Uterus (tissue), 4 donors: ENCODE results near the gene LBP. TPM values are rescaled to one million over a fixed set of nuclear protein-coding genes. Genes with fewer than 3 reads are reported as not detected.

ENCODE experiments used
- DNase-seq, 2 donors: peaks; one replicate each; pipeline ENCODE4 v3.0.0-alpha.2; 2019 to 2020
- H3K27ac ChIP-seq, 2 donors: fragments of 200-600 bp; sonication (generic); 1 replicate in 1 of 2; 2 replicates in 1 of 2; pipeline ENCODE4 v1.5.1; 2016 to 2018
- H3K27me3 ChIP-seq, 2 donors: fragments of 200-600 bp; sonication (generic); one replicate each; pipeline ENCODE4 v1.5.1; 2018 to 2019; ENCODE audit warnings: control low read depth in 1 of 2
- H3K36me3 ChIP-seq, 2 donors: fragments of 200-600 bp; sonication (generic); one replicate each; pipeline ENCODE4 v1.5.1; 2019; ENCODE audit warnings: control low read depth in 1 of 2
- H3K4me1 ChIP-seq, 2 donors: fragments of 200-600 bp; sonication (generic); one replicate each; pipeline ENCODE4 v1.5.1; 2018 to 2019; ENCODE audit warnings: control low read depth in 1 of 2
- H3K4me3 ChIP-seq, 2 donors: fragments of 200-600 bp; sonication (generic); 1 replicate in 1 of 2; 2 replicates in 1 of 2; pipeline ENCODE4 v1.5.1; 2018 to 2019; ENCODE audit warnings: mild to moderate bottlenecking in 1 of 2
- H3K9me3 ChIP-seq, 2 donors: fragments of 200-600 bp; sonication (generic); one replicate each; pipeline ENCODE4 v1.5.1; 2019; ENCODE audit warnings: control low read depth in 1 of 2
- CTCF ChIP-seq, 4 experiments: fragments of 200-600 bp in 2 of 4; fragments of 450-650 bp in 2 of 4; sonication (generic) in 2 of 4; IDR thresholded peaks; one replicate each; pipeline ENCODE4 v1.5.1; 2016 to 2019; ENCODE audit warnings: antibody characterized with exemption in 4 of 4, mild to moderate bottlenecking in 2 of 4, moderate library complexity in 1 of 4
- POLR2A ChIP-seq, 2 donors: fragments of 450-650 bp; IDR thresholded peaks; one replicate each; pipeline ENCODE4 v1.6.1; 2016; ENCODE audit warnings: antibody characterized with exemption in 2 of 2, mild to moderate bottlenecking in 1 of 2, moderate library complexity in 1 of 2
- intact Hi-C: fragments of 100-400 bp; cut with DNase I; formaldehyde crosslinking; loops from one replicate; pipeline ENCODE4 v1.15.1; 2023; ENCODE audit warnings: low total_unique reads
- total RNA-seq, 4 donors: library from RNA; depleted of rRNA in 3 of 4; stranded (reverse); fragments of >200 nt in 3 of 4; gene quantifications; one replicate each; pipeline versions ENCODE4 v1.1.0 to v1.2.4, GENCODE V29; 2014 to 2023
- donor health status: DM: yes; HTN: yes; CAD: no.

Gene LBP
- total RNA-seq, 4 donors from 2014 or later = not detected

- H3K9me3 ChIP-seq = no peaks in the 10 kb centered on the region
- no peaks in the 10 kb centered on the region for H3K4me1 ChIP-seq
- H3K4me3 ChIP-seq = no peak overlapping the region
- H3K36me3 ChIP-seq = no peaks in the 10 kb centered on the region
- intact Hi-C loops = no loop called here
- TF ChIP-seq CTCF (IDR thresholded peaks at IDR 0.05) = no peak
- no peak for TF ChIP-seq POLR2A (IDR thresholded peaks at IDR 0.05)
- H3K27ac ChIP-seq = peak overlapping the region in 1 of 2 donors; percentile 88
- no peak for DNase-seq
- H3K27me3 ChIP-seq = no peaks in the 10 kb centered on the region
Measured at GRCh38 chr20:38300438-38300837, 45.8 kb upstream of the LBP start.

- Histone ChIP-seq H3K4me3 (no peak overlapping the region), H3K9me3 (no peaks in the 10 kb centered on the region), H3K27ac (no peak overlapping the region), H3K36me3 (no peaks in the 10 kb centered on the region), H3K27me3 (no peaks in the 10 kb centered on the region), H3K4me1 (no peaks in the 10 kb centered on the region)
- intact Hi-C loops = no loop called here
- no peak for TF ChIP-seq POLR2A (IDR thresholded peaks at IDR 0.05)
- no peak for TF ChIP-seq CTCF (IDR thresholded peaks at IDR 0.05)
- no peak for DNase-seq
Measured at GRCh38 chr20:38301309-38301708, 45.0 kb upstream of the LBP start.

GRCh38 chr20:38302786-38303185, 43.5 kb upstream of the LBP start:
- Histone ChIP-seq H3K4me3 (no peak overlapping the region), H3K4me1 (no peaks in the 10 kb centered on the region), H3K36me3 (no peaks in the 10 kb centered on the region), H3K27me3 (no peaks in the 10 kb centered on the region), H3K9me3 (no peaks in the 10 kb centered on the region), H3K27ac (no peak overlapping the region)
- TF ChIP-seq CTCF (IDR thresholded peaks at IDR 0.05) = no peak
- TF ChIP-seq POLR2A (IDR thresholded peaks at IDR 0.05) = no peak
- intact Hi-C loops = no loop called here
- DNase-seq = no peak

GRCh38 chr20:38303908-38304379, 42.3 kb upstream of the LBP start, which contains the start of gene BPI:
Gene BPI, plus strand, starts transcription at chr20:38304156. Its CDS starts 68 bp downstream, at chr20:38304224.
- intact Hi-C loops = no loop called here
- Histone ChIP-seq H3K36me3 (no peaks in the 10 kb centered on the region), H3K9me3 (no peaks in the 10 kb centered on the region), H3K27me3 (no peaks in the 10 kb centered on the region), H3K4me3 (no peak within 1 kb of the TSS), H3K4me1 (no peaks in the 10 kb centered on the region), H3K27ac (peak within 1 kb of the TSS in 1 of 2 donors; percentile 1)
- no peak for TF ChIP-seq CTCF (IDR thresholded peaks at IDR 0.05)
- no peak for TF ChIP-seq POLR2A (IDR thresholded peaks at IDR 0.05)
- peak in 1 of 2 donors; percentile 27 for DNase-seq

GRCh38 chr20:38304845-38305447, 41.3 kb upstream of the LBP start:
- Histone ChIP-seq H3K4me1 (no peaks in the 10 kb centered on the region), H3K9me3 (no peaks in the 10 kb centered on the region), H3K36me3 (no peaks in the 10 kb centered on the region), H3K27ac (no peak overlapping the region), H3K4me3 (no peak overlapping the region), H3K27me3 (no peaks in the 10 kb centered on the region)
- no peak for DNase-seq
- intact Hi-C loops = no loop called here
- no peak for TF ChIP-seq POLR2A (IDR thresholded peaks at IDR 0.05)
- TF ChIP-seq CTCF (IDR thresholded peaks at IDR 0.05) = no peak
